GM03348 (cell line): Measurements from ENCODE around the gene AGBL4.
A peak's percentile ranks its signal among the peaks of the same experiment; 100 is the strongest.

Experiments used
- DNase-seq: peaks from one replicate; pipeline ENCODE4 v3.0.0; 2012; ENCODE audit warnings: low spot score

AGBL4 gene

DNA sequence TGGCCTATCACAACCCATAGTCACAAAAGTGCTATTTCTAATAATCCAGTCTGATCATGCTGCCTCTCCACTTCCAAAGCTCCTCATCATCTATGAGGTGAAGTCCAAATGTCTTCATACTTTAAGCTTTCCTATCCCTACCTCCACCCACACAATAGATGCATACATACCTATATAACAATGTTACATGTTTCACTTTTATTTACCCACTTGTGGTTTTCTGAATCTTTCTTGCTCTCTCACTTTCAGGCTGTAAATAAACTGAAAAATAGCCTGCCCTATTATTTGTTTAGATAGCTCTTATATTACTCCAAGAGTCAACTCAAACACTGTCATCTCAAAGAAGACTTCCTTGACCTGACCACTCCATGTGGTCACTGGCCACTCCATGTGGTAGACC, 840.3 kb downstream of the AGBL4 start:
- no peak for DNase-seq

DNA sequence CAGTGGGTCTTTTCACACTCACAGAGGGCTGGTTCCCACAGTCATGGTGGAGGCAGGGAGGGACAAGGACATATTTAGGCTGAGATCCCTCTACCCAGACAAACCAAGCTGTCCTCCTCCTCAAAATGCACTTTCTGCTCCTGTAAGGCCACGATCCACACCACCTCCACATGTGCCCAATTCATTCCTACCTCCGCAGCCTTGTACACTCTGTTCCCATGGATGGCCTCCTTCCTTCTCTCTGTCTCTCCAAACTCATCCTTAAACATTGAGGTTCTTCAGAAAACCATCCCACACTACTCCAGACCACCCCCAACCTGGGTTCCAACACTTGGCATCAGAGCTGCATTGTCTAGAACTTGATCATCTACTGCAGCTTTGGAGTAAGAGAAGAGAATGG, 842.7 kb downstream of the AGBL4 start:
- DNase-seq = no peak

DNA sequence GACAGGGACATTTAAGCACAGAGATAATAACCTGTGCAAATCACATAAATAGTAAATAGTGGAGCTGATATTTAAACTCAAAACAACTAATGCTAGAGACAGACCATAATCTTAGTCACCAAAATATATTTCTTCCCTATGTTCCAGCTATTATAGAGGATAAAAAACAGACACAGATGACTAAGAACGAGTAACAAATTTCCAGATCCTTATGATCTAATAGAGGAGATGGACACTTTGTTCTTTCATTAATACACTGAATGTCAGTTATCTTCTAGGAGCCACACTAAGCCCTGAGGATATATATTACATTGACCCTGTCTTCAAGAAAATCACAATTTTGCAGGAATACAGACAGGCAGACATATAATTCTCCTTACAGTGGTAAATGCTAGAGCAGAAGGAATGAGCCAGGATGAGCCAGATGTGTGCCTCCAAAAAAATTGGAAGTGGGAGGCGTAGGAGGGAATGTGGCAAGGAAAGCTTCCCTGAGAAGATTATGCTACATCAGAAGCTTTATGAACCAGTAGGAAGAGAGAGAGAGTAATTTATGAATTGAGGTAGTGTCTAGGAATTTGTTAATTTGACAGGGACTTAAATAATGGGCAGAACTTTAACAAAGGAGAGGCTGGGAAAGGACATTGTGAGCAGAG, 851.7 kb downstream of the AGBL4 start:
- DNase-seq = no peak

DNA sequence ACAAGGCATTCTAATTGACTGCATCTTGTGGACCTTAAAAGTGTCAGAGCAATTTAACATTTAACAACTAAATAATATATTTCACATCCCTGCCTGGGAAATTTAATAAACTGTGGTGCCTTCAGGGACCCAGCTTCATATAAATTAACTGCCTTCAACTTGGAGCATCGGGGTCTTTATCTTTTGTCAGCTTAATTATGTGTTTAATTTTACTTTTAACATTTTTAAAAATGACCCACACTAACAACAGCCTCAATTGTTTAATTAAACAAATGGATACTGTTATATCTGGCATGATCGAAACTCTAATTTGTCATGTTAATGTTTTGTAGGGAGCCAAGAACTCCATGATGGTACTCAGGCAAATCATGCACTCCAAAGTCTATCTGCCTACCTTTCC, 857.7 kb downstream of the AGBL4 start:
- DNase-seq = no peak

DNA sequence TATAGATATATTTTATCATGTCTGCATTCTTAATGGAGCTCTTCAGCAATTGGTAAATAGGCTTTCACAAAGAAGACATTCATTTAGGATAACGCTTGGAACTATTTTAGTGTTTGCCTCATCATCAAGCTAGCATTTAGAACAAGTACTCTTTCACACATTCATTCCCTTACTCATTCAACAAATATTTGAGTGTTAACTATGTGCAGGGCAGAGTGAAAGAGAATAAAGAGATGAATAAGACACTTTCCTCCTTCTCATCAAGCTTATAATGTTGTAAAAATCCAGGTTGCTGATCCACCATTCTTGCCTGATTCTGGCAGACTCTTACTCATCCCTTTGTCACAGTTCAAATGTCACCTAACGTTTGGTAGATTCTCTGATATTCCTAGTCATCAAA, 860.7 kb downstream of the AGBL4 start:
- no peak for DNase-seq

DNA sequence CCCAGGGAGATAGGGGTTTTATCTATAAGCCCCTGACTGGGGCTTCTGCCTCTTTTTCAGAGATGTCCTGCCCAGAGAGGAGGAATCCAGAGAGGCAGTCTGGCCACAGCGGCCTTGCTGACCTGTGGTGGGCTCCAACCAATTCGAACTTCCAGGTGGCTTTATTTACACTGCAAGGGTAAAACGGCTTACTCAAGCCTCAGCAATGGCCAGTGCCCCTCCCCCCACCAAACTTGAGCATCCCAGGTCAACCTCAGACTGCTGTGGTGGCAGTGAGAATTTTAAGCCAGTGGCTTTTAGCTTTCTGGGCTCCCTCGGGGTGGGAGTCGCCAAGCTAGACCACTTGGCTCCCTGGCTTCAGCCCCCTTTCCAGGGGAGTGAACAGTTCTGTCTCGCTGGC, 863.1 kb downstream of the AGBL4 start:
- DNase-seq = no peak

DNA sequence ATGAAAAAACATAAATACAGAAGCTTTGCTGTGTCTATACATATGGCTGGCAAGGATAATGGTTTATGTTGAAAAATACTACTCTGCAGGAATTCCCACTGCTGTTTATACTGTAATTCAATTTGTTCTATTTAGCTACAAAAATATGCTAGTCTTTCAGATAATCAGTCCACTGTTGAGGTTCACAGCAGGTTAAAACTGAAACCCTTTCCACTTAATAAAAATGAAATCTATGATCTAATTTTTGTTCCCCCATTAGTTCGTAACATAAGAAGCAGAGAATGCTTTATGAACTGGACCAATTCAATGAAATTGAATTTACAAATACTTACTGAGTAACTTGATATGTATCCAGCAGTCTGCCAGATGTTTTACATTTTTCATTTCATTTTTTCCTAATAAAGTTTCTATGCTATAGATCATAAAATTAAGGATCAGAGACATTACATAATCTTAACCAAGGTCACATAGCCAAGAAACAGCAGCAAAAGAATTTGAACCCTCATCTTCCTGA, 887.0 kb downstream of the AGBL4 start:
- DNase-seq = no peak

- no peak for DNase-seq
These were observed 898.0 kb downstream of the AGBL4 start for GRCh38 chr1:49125746-49126145.

DNA sequence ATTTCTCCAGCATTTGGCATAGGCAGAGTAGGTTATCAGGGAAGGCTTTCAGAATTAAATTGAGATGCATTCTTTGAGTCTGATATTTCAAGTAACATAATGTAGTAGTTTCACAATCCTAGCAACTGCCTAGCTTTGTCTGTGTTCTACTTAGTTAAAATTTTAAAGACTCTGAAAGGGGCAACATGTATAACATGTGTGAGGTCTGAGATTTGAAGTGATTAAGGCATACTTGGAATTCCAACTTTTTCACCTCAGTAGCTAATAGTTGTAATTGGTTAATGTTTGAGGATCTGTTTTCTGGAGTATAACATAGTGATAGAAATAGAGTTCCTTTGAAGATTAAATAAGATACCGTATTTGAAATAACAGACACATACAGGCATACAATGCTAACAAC, 911.8 kb downstream of the AGBL4 start:
- no peak for DNase-seq

- no peak for DNase-seq
These were observed 917.3 kb downstream of the AGBL4 start for GRCh38 chr1:49106445-49106844.

DNA sequence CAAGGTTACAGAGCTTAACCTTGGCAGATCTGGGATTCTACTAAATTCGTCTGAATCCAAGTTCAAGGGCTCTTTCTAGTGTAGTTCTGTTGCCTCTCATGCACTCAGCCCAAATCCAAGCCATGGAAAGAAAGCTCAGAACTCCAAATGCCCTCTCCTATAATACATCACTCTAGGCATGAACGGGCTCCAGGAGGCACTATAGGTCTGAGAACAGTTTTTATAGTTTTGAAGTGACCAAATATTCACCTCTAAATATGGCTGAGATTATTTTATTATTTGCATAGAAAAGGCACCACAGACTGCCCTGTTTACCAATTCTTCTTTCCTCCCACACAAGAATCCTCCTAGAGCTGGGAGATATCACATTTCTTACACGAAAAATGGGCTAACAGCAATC, 919.2 kb downstream of the AGBL4 start:
- DNase-seq = no peak

DNA sequence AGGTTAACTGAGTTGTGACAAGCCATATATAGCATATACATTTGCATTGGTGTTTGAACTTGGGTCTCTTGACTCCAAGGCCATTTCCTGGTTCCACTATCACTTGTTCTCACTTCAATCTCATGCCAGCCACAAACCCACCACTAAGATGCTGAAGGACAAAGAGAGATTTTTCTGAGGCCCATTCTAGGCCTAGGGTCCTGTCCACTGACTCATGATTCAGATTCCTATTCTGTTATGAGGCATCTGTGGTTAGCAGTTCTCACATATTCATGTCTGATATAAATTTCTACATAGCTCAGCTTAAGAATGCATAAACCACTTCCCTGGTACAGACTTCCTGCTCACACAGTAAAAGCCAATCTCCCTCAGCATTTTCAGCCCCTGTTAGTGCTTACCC, 921.0 kb downstream of the AGBL4 start:
- no peak for DNase-seq

DNA sequence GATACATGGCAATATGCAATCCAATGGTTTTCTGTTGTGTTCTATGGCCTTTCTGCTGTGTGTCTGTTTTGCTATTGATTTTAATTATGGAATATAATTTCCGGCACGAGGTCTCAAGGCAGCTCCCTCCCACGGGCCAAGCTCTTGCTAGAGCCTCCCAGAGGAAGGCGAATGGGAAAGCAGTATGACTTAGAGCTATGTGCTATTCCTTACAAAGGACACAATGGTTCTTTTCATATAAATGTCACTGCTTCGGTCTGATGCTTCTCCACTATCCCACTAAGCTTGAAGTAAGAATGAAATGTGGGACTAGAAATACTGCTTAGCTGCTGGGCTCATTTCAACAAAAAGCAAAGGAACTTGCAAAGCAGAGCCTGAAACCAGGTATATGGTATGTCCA, 924.9 kb downstream of the AGBL4 start:
- no peak for DNase-seq

- DNase-seq = no peak
These were observed 937.4 kb downstream of the AGBL4 start for GRCh38 chr1:49086327-49086726.

- DNase-seq = no peak
These were observed 938.7 kb downstream of the AGBL4 start for GRCh38 chr1:49085079-49085478.

DNA sequence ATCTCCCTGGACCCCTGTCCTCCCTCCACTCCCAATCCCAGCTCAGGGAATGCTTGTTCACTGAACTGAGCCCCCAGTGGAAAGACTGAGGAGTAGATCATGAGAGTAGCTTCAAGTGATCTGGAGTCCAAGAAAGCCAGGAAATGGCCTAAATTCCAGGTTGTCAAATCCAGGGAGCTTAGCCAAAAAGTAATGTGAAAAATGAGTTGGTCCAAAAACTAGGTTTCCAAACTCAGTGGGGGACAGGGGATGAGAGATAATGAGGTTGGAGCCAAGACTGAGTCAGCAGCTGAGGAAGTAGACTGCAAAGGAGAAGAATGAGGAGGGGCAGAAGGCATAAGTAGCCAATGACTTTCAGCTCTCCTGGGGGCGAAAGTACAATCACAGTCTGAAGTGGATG, 963.0 kb downstream of the AGBL4 start:
- DNase-seq = peak; percentile 5

GRCh38 chr1:49059087-49059486, 964.7 kb downstream of the AGBL4 start:
- DNase-seq = no peak

GRCh38 chr1:49052102-49052501, 971.7 kb downstream of the AGBL4 start:
- no peak for DNase-seq

DNA sequence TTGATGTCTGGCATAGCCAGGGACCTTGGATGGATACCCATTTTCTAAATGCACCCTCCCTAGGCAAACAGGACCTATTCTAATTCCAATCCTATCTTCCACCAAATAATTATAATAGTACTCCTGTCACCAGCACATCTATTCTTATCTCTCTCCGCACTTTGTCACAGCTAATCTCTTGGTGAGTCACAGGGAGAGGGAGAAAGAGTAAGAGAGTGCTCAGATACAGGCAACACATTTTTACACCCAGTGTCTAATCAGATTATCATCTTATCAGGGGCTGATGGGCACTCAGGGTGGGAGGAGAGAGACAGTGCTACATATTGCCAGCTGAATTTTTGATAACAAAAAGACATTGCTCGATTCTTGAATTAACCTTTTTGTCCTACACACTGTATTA, 972.1 kb downstream of the AGBL4 start:
- DNase-seq = no peak

DNA sequence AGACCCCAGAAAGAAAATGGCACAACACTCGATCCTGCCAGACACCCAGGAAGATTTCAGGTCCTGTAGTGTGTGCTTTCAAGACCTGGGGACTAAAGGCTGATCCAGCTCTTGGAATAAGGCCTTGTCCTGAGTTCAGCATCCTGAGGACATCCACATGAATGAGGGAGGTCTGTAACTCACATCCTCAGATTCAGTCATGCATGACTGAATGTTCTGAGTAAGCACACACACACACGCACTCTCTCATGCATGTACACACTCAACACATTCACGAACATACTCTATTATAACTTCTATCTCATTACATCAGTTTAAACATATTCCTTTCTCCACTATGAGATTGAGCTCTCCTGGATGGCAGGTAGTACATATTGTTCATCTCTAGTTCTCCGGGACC, 973.7 kb downstream of the AGBL4 start:
- DNase-seq = no peak

- no peak for DNase-seq
These were observed 975.6 kb downstream of the AGBL4 start for GRCh38 chr1:49048188-49048587.

DNA sequence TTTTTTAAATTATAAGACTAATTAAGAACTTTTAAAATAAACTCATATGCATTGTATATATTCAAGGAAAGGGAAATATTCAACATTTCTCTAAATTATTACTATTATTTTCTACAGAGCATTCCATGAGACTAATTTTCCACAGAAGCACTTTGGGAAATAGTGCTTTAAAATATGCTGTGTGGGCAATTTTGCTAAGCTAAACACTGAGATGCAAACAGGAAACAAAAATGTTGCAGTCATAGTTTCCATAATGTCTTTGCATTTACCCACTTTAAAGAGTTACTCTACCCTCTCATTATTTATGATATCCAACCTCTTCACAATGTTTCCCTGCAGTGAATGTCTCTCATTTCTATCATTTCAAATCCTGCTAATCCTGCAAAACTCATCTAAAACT, 977.4 kb downstream of the AGBL4 start:
- no peak for DNase-seq

- no peak for DNase-seq
These were observed 978.4 kb downstream of the AGBL4 start for GRCh38 chr1:49045371-49045770.

GRCh38 chr1:49036700-49037099, 987.1 kb downstream of the AGBL4 start:
- DNase-seq = no peak

- no peak for DNase-seq
These were observed 995.4 kb downstream of the AGBL4 start for GRCh38 chr1:49028396-49028795.
